ENCODE measurements around the gene MRPL20.
A peak's percentile ranks its signal among the peaks of the same experiment; 100 is the strongest.
"Not testable (repeated sequence)": the region's sequence is repeated elsewhere in the genome, so short reads cannot be mapped to it uniquely, and the experiment has no call there.

Gene MRPL20

DNA sequence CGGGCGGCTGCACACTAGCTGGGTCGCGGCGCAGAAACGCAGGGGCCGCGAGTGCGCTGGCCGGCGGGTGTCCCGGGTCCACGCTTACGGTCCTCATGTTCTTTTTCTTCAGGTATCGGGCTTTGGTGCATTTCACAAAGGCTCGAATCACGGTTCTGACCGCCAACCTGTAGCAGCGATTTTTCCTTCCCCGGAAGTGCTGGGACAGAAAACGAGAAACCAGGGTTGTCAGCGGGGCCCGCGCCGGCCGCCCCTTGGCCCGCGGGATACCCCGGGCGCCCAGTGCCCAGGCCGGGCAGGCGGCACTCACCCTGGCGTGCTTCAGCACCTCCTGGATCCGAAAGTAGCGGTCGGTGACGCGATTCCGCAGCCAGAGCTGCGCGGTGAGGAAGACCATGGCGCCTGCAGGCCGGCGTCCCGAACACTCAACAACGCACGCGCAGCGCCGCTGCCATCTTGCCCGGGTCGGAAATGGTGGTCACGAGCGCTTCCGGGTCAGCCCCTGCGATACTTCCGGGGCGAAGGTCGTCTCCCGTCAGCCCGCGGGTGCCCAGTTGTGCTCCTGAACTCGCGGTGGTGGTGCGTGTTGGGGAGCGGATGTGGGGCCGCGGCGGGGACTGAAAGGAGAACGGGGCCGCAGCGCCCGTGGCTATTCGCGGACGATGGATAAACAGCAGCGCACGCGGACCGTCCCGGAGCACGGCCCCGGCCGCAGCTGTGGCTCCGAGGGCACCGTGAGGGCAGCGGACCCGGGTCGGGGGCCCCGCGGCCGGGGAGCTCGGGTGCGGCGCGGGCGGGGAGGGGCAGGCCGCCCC, at the start of gene MRPL20:
Gene MRPL20, minus strand, starts transcription at position 473 of the 815 bp plus-strand sequence. Its CDS starts 76 bp downstream, at position 397.
- no peak for DNase-seq (ENCODE audit: low read depth, low spot score)
- Histone ChIP-seq H3K4me1 (ENCODE audit: control insufficient read depth, insufficient read depth, low read length) (no peaks in the 10 kb centered on the region), H3K9me3 (ENCODE audit: control insufficient read depth, insufficient read depth, low read length) (no peaks in the 10 kb centered on the region), H3K4me3 (ENCODE audit: low read length) (peak within 1 kb of the TSS; percentile 92), H3K36me3 (ENCODE audit: control insufficient read depth, insufficient read depth, low read length) (peaks cover 8% of the 10 kb centered on the region), H3K27me3 (ENCODE audit: control insufficient read depth, insufficient read depth, low read length) (no peaks in the 10 kb centered on the region), H3K27ac (ENCODE audit: low read length) (no peak within 1 kb of the TSS)
- no CpG with 5 or more reads among the region's 98 CpGs for WGBS (ENCODE audit: insufficient coverage, insufficient read length)

- no CpG with 5 or more reads among the region's 22 CpGs for WGBS (ENCODE audit: insufficient coverage, insufficient read length)
These were observed 49.7 kb upstream of the MRPL20 start for GRCh38 chr1:1456683-1457255.

DNA sequence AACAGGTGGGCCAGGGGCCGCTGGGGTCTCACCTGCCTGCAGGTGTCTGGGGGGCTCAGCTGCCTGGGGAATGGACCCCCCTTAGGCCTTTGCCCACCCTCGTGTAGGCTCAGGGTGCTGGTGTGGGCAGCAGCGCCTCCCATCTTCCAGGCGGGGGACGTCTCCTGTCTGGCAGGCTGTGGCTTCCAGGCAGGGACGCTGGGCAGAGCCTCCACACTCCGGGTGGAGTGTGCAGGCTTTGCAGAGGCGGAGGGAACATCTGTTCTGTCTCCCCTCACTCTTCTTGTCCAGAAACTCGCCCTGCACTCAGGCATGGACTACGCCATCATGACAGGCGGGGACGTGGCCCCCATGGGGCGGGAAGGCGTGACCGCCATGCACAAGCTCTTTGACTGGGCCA, 48.8 kb upstream of the MRPL20 start:
- not testable (repeated sequence) for H3K27ac ChIP-seq (ENCODE audit: low read length); H3K36me3 ChIP-seq (ENCODE audit: control insufficient read depth, insufficient read depth, low read length); H3K27me3 ChIP-seq (ENCODE audit: control insufficient read depth, insufficient read depth, low read length); H3K4me3 ChIP-seq (ENCODE audit: low read length); H3K9me3 ChIP-seq (ENCODE audit: control insufficient read depth, insufficient read depth, low read length); H3K4me1 ChIP-seq (ENCODE audit: control insufficient read depth, insufficient read depth, low read length); DNase-seq (ENCODE audit: low read depth, low spot score)
- no CpG with 5 or more reads among the region's 15 CpGs for WGBS (ENCODE audit: insufficient coverage, insufficient read length)

More at GRCh38 chr1:1456683-1457255, 49.7 kb upstream of the MRPL20 start:
- H3K27ac ChIP-seq (ENCODE audit: low read length); H3K4me3 ChIP-seq (ENCODE audit: low read length); H3K27me3 ChIP-seq (ENCODE audit: control insufficient read depth, insufficient read depth, low read length); H3K36me3 ChIP-seq (ENCODE audit: control insufficient read depth, insufficient read depth, low read length); H3K9me3 ChIP-seq (ENCODE audit: control insufficient read depth, insufficient read depth, low read length); DNase-seq (ENCODE audit: low read depth, low spot score); H3K4me1 ChIP-seq (ENCODE audit: control insufficient read depth, insufficient read depth, low read length): not testable (repeated sequence)

DNA sequence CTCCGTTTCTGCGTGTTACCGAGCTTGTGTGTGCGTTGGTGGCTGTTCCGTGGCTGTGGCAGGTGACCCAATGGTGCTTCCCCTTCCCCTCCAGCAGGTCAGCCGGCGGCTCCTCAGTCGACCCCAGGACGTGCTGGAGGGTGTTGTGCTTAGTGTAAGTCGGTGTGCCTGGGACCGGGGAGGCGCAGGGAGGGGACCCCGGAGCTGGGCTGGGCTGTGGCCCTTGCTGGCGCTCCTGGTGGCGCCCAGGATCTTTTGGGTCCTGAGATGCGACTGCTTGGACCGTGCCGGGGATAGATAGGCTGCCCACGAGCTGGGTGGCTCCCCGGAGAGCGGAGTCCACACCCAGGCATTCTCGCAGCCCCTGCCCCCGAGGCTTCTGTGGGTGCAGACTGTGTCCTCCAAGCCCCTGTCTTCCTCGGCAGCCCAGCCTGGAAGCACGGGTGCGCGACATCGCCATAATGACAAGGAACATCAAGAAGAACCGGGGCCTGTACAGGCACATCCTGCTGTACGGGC, 48.3 kb upstream of the MRPL20 start:
- no peaks in the 10 kb centered on the region for H3K27me3 ChIP-seq (ENCODE audit: control insufficient read depth, insufficient read depth, low read length)
- WGBS (ENCODE audit: insufficient coverage, insufficient read length), result no CpG with 5 or more reads among the region's 30 CpGs
- DNase-seq (ENCODE audit: low read depth, low spot score), result no peak
- H3K4me3 ChIP-seq (ENCODE audit: low read length), result no peak overlapping the region
- no peaks in the 10 kb centered on the region for H3K36me3 ChIP-seq (ENCODE audit: control insufficient read depth, insufficient read depth, low read length)
- no peaks in the 10 kb centered on the region for H3K9me3 ChIP-seq (ENCODE audit: control insufficient read depth, insufficient read depth, low read length)
- no peaks in the 10 kb centered on the region for H3K4me1 ChIP-seq (ENCODE audit: control insufficient read depth, insufficient read depth, low read length)
- H3K27ac ChIP-seq (ENCODE audit: low read length), result no peak overlapping the region

DNA sequence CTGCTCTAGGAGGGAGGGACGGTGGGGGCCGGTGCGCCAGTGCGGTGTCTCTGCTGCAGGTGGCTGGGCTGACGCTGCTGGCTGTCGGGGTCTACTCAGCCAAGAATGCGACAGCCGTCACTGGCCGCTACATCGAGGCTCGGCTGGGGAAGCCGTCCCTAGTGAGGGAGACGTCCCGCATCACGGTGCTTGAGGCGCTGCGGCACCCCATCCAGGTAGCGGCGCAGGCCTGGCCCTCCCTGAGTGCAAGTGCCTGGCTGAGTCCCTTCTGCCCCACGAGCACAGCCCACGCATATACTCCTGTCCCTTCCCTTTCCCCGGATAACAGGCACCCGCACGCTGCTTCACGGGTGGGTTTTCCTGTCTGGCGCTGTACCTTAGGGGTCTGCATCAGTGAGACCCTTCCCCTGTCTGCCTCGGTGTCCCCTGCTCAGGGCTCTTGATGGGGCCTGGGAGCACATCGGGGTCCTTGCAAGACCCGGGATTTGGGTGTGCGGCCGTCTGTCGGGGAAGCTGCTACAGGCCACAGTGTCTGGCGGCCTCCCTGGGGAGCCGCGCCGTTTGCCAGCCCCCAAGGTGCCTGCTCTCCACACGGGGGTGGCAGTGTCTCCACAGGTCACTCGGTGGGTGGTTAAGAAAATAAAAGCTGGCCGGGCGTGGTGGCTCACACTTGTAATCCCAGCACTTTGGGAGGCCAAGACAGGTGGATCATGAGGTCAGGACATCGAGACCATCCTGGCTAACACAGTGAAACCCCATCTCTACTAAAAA, 47.4 kb upstream of the MRPL20 start:
- H3K27ac ChIP-seq (ENCODE audit: low read length); H3K9me3 ChIP-seq (ENCODE audit: control insufficient read depth, insufficient read depth, low read length); DNase-seq (ENCODE audit: low read depth, low spot score); H3K4me3 ChIP-seq (ENCODE audit: low read length); H3K36me3 ChIP-seq (ENCODE audit: control insufficient read depth, insufficient read depth, low read length); H3K27me3 ChIP-seq (ENCODE audit: control insufficient read depth, insufficient read depth, low read length); H3K4me1 ChIP-seq (ENCODE audit: control insufficient read depth, insufficient read depth, low read length): not testable (repeated sequence)
- no CpG with 5 or more reads among the region's 41 CpGs for WGBS (ENCODE audit: insufficient coverage, insufficient read length)

GRCh38 chr1:1452882-1453281, 45.8 kb upstream of the MRPL20 start:
- H3K4me3 ChIP-seq (ENCODE audit: low read length), result no peak overlapping the region
- H3K27me3 ChIP-seq (ENCODE audit: control insufficient read depth, insufficient read depth, low read length), result no peaks in the 10 kb centered on the region
- no peaks in the 10 kb centered on the region for H3K9me3 ChIP-seq (ENCODE audit: control insufficient read depth, insufficient read depth, low read length)
- no peak overlapping the region for H3K27ac ChIP-seq (ENCODE audit: low read length)
- H3K4me1 ChIP-seq (ENCODE audit: control insufficient read depth, insufficient read depth, low read length), result no peaks in the 10 kb centered on the region
- no peaks in the 10 kb centered on the region for H3K36me3 ChIP-seq (ENCODE audit: control insufficient read depth, insufficient read depth, low read length)
- no CpG with 5 or more reads among the region's 16 CpGs for whole genome bisulfite sequencing (ENCODE audit: insufficient coverage, insufficient read length)
- DNase-seq (ENCODE audit: low read depth, low spot score), result no peak

DNA sequence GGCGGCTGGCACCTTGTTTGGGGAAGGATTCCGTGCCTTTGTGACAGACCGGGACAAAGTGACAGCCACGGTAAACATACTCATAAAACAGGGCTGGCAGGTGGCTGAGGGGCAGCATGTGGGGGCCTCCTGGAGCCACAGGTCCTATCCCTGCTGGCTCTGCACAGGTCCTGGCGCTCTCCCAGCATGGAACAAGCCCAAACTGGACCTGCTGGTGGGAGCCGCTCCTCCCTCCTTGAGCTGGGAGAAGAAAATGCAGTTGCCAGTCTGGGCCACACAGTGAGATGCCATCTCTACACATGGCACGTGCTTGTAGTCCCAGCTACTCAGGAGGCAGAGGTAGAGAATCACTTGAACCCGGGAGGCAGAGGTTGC, 45.3 kb upstream of the MRPL20 start:
- H3K27me3 ChIP-seq (ENCODE audit: control insufficient read depth, insufficient read depth, low read length); H3K9me3 ChIP-seq (ENCODE audit: control insufficient read depth, insufficient read depth, low read length); H3K4me1 ChIP-seq (ENCODE audit: control insufficient read depth, insufficient read depth, low read length); H3K4me3 ChIP-seq (ENCODE audit: low read length); H3K36me3 ChIP-seq (ENCODE audit: control insufficient read depth, insufficient read depth, low read length); H3K27ac ChIP-seq (ENCODE audit: low read length); DNase-seq (ENCODE audit: low read depth, low spot score): not testable (repeated sequence)
- no CpG with 5 or more reads among the region's 8 CpGs for WGBS (ENCODE audit: insufficient coverage, insufficient read length)

DNA sequence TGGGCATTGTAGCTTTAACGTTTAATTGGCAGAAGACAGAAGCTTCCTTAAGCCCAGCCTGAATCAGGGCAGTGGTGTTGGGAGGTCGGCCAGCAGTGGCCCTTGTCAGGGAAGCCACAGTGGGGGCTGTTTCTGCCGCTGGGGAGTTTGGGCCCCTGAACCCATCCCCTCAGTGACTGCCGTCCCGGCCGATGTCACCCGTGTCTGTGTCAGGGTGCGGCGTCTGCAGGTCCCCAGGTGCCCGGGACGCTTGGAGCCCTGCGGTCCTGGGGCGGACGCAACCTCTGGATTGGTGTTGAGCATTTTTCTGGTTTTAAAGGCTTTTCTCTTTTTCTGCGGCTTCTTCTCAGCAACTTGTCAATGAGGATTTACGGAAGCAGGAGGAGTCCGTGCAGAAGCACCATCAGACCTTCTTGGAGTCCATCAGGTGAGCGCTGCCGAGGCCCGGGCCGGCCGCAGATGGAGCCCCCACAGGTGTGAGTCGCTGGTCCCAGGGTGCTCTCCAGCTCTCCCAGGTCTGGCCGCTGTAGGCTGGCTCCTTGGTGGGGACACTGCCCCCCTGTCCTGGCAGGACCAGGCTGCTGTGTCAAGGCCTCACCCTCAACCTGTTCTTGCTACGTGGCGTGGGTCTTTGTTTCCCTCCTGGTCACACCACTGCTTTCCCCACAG, 44.7 kb upstream of the MRPL20 start:
- Histone ChIP-seq H3K9me3 (ENCODE audit: control insufficient read depth, insufficient read depth, low read length) (no peaks in the 10 kb centered on the region), H3K4me1 (ENCODE audit: control insufficient read depth, insufficient read depth, low read length) (no peaks in the 10 kb centered on the region), H3K27me3 (ENCODE audit: control insufficient read depth, insufficient read depth, low read length) (no peaks in the 10 kb centered on the region), H3K27ac (ENCODE audit: low read length) (no peak overlapping the region), H3K36me3 (ENCODE audit: control insufficient read depth, insufficient read depth, low read length) (no peaks in the 10 kb centered on the region), H3K4me3 (ENCODE audit: low read length) (no peak overlapping the region)
- DNase-seq (ENCODE audit: low read depth, low spot score), result no peak
- WGBS (ENCODE audit: insufficient coverage, insufficient read length), result no CpG with 5 or more reads among the region's 26 CpGs

DNA sequence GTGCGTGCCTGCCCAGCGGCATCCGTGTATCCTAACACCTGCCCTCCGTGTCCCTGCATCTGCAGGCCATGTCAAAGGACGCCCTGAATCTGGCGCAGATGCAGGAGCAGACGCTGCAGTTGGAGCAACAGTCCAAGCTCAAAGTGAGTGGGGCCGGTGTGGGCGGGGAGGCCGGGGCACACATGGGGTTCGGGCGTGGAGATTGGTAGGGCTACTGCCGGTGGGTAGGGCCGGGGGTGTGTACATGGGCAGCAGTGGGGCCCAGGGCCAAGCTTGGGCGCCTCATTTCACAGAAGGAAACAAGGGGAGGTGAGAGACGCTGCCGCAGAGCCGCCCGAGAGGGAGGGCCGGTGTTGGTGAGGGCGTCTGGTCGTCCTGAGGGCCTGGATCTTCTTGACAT, 43.5 kb upstream of the MRPL20 start:
- H3K4me1 ChIP-seq (ENCODE audit: control insufficient read depth, insufficient read depth, low read length); H3K27ac ChIP-seq (ENCODE audit: low read length); H3K36me3 ChIP-seq (ENCODE audit: control insufficient read depth, insufficient read depth, low read length); H3K4me3 ChIP-seq (ENCODE audit: low read length); H3K9me3 ChIP-seq (ENCODE audit: control insufficient read depth, insufficient read depth, low read length); H3K27me3 ChIP-seq (ENCODE audit: control insufficient read depth, insufficient read depth, low read length); DNase-seq (ENCODE audit: low read depth, low spot score): not testable (repeated sequence)
- no CpG with 5 or more reads among the region's 22 CpGs for WGBS (ENCODE audit: insufficient coverage, insufficient read length)

GRCh38 chr1:1449099-1449739, 42.1 kb upstream of the MRPL20 start, which contains the start of gene ATAD3C:
Gene ATAD3C (plus strand): TSS chr1:1449689. CDS start chr1:1450684, 995 bp downstream.
- no peaks in the 10 kb centered on the region for H3K27me3 ChIP-seq (ENCODE audit: control insufficient read depth, insufficient read depth, low read length)
- no peak for DNase-seq (ENCODE audit: low read depth, low spot score)
- WGBS (ENCODE audit: insufficient coverage, insufficient read length), result no CpG with 5 or more reads among the region's 6 CpGs

More at GRCh38 chr1:1449099-1449739, 42.1 kb upstream of the MRPL20 start, which contains the start of gene ATAD3C:
- H3K27ac ChIP-seq (ENCODE audit: low read length), result no peak within 1 kb of the TSS
- no peak within 1 kb of the TSS for H3K4me3 ChIP-seq (ENCODE audit: low read length)
- H3K36me3 ChIP-seq (ENCODE audit: control insufficient read depth, insufficient read depth, low read length), result no peaks in the 10 kb centered on the region
- no peaks in the 10 kb centered on the region for H3K9me3 ChIP-seq (ENCODE audit: control insufficient read depth, insufficient read depth, low read length)
- H3K4me1 ChIP-seq (ENCODE audit: control insufficient read depth, insufficient read depth, low read length), result no peaks in the 10 kb centered on the region

Measured in iPS DF 6.9 (cell line).